HG03354 (cell line): Measurements from ENCODE around the gene USP9Y.

Experiments used
- ATAC-seq: cut with Tn5 transposase; IDR thresholded peaks from one replicate; pipeline ENCODE4 v1.9.1; 2021; ENCODE audit warnings: mild to moderate bottlenecking; ENCODE audit not compliant: unreplicated experiment, poor library complexity, severe bottlenecking

The USP9Y gene

GRCh38 chrY:12756021-12756420 lies 55.0 kb downstream of the USP9Y start:
- ATAC-seq = no peak

GRCh38 chrY:12765976-12766375 lies 64.9 kb downstream of the USP9Y start:
- no peak for ATAC-seq

GRCh38 chrY:12784521-12784920 lies 83.5 kb downstream of the USP9Y start:
- ATAC-seq = no peak

- ATAC-seq = no peak
Measured at GRCh38 chrY:12793999-12794398, 93.0 kb downstream of the USP9Y start.

GRCh38 chrY:12808046-12808445 lies 107.0 kb downstream of the USP9Y start:
- no peak for ATAC-seq

- ATAC-seq = no peak
Measured at GRCh38 chrY:12809034-12809433, 108.0 kb downstream of the USP9Y start.

GRCh38 chrY:12823408-12823807 lies 122.4 kb downstream of the USP9Y start:
- ATAC-seq = no peak

- no peak for ATAC-seq
Measured at GRCh38 chrY:12826791-12827190, 125.8 kb downstream of the USP9Y start.

GRCh38 chrY:12833284-12833683 lies 132.3 kb downstream of the USP9Y start:
- no peak for ATAC-seq

GRCh38 chrY:12837550-12837949 lies 136.5 kb downstream of the USP9Y start:
- no peak for ATAC-seq

- no peak for ATAC-seq
Measured at GRCh38 chrY:12841368-12841767, 140.3 kb downstream of the USP9Y start.

- ATAC-seq = no peak
Measured at GRCh38 chrY:12846793-12847192, 145.8 kb downstream of the USP9Y start.

GRCh38 chrY:12855791-12856275 lies 154.8 kb downstream of the USP9Y start:
- ATAC-seq = no peak

- no peak for ATAC-seq
Measured at GRCh38 chrY:12867960-12868359, 166.9 kb downstream of the USP9Y start.

GRCh38 chrY:12896973-12897372 lies 195.9 kb downstream of the USP9Y start:
- no peak for ATAC-seq

- no peak for ATAC-seq
Measured at GRCh38 chrY:12898604-12899003, 197.6 kb downstream of the USP9Y start.

- ATAC-seq = no peak
Measured at GRCh38 chrY:12904618-12905516, 203.8 kb downstream of the USP9Y start, which contains the start of gene DDX3Y. TSS of gene DDX3Y (plus strand) at chrY:12904868. CDS start at chrY:12904937, 69 bp downstream.

- no peak for ATAC-seq
Measured at GRCh38 chrY:12905517-12905872, 204.5 kb downstream of the USP9Y start.

GRCh38 chrY:12905895-12906294 lies 204.9 kb downstream of the USP9Y start:
- no peak for ATAC-seq
